ENCODE data around the gene KLC1.

Gene KLC1

DNA sequence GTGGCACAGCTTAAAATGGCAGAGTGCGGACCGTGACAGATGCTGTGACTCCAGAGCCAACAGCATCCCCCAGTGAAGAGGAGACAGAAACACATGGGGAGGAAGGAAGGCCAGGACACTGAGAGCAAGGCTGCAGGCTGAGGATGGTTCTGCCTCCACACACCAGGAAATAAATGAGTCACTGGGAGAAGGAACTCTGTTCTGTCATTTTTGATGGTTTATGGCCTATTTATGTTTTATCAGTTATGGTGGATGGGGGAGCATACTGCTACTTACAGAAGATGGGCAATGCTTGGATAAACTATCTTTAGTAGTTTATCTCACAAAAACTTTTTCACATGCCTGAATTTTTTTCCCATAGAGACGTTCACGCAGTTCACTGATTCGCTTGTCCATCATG, 120.4 kb downstream of the KLC1 start:
- no peak for DNase-seq (ENCODE audit: low read depth)
- H3K4me3 ChIP-seq (ENCODE audit: low read depth, low read length): no peak overlapping the region
- TF ChIP-seq, protein P1, sequence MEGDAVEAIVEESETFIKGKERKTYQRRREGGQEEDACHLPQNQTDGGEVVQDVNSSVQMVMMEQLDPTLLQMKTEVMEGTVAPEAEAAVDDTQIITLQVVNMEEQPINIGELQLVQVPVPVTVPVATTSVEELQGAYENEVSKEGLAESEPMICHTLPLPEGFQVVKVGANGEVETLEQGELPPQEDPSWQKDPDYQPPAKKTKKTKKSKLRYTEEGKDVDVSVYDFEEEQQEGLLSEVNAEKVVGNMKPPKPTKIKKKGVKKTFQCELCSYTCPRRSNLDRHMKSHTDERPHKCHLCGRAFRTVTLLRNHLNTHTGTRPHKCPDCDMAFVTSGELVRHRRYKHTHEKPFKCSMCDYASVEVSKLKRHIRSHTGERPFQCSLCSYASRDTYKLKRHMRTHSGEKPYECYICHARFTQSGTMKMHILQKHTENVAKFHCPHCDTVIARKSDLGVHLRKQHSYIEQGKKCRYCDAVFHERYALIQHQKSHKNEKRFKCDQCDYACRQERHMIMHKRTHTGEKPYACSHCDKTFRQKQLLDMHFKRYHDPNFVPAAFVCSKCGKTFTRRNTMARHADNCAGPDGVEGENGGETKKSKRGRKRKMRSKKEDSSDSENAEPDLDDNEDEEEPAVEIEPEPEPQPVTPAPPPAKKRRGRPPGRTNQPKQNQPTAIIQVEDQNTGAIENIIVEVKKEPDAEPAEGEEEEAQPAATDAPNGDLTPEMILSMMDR (IDR thresholded peaks at IDR 0.05; ENCODE audit: insufficient read depth, low read depth, low read length, missing control alignments): no peak

DNA sequence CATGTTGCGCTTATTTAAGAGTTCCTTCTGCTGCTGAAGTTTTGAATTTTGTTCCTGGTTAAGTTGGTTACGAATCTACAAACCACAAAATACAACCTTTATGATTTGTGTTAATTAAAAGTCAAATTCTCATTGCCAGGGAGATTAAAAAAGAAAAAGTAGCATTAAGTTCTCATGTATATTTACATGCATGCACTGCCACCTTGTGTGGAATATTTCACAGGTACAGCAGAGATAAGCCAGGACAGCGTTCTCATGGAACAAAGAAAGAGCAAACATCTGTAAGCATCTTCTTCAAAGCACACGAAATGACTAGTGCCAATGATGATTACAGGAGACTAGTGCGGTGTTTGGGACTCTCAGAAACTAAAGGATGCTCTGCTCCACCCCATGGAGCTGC, 120.8 kb downstream of the KLC1 start:
- no peak for DNase-seq (ENCODE audit: low read depth)

More for the DNA sequence above, 120.8 kb downstream of the KLC1 start:
- TF ChIP-seq, protein P1 (IDR thresholded peaks at IDR 0.05; ENCODE audit: insufficient read depth, low read depth, low read length, missing control alignments): no peak
- no peak overlapping the region for H3K4me3 ChIP-seq (ENCODE audit: low read depth, low read length)
